IMR-90 (cell line): ENCODE data around the gene RIPOR3.

ENCODE experiments used
- BHLHE40 ChIP-seq: fragments of 150-350 bp; IDR thresholded peaks from 2 replicates; pipeline ENCODE4 v1.6.1; 2016; ENCODE audit warnings: mild to moderate bottlenecking, low read depth, low read length
- CHD1 ChIP-seq: IDR thresholded peaks from 2 replicates; pipeline ENCODE4 v1.6.1; 2012; ENCODE audit warnings: low read depth, low read length, improper control_type of control experiment
- CTCF ChIP-seq: conservative IDR thresholded peaks from 2 replicates; pipeline ENCODE4 v1.5.1; 2012; ENCODE audit warnings: mild to moderate bottlenecking, low read depth, low read length, improper control_type of control experiment
- ELK1 ChIP-seq: fragments of 150-350 bp; IDR thresholded peaks from 2 replicates; pipeline ENCODE4 v1.6.1; 2016; ENCODE audit warnings: low read depth, mild to moderate bottlenecking, low read length, moderate library complexity, borderline replicate concordance
- FOS ChIP-seq: fragments of 150-350 bp; IDR thresholded peaks from 2 replicates; pipeline ENCODE4 v1.6.1; 2016; ENCODE audit warnings: low read depth, low read length
- MAZ ChIP-seq: IDR thresholded peaks from 2 replicates; pipeline ENCODE4 v1.6.1; 2012; ENCODE audit warnings: low read depth, mild to moderate bottlenecking, low read length, improper control_type of control experiment, moderate library complexity, borderline replicate concordance
- MXI1 ChIP-seq: IDR thresholded peaks from 2 replicates; pipeline ENCODE4 v1.6.1; 2012; ENCODE audit warnings: low read depth, mild to moderate bottlenecking, low read length, moderate library complexity, borderline replicate concordance
- POLR2A ChIP-seq: IDR thresholded peaks from 2 replicates; pipeline ENCODE4 v1.6.1; 2012; ENCODE audit warnings: mild to moderate bottlenecking, low read depth, low read length
- RAD21 ChIP-seq: IDR thresholded peaks from 2 replicates; pipeline ENCODE4 v1.6.1; 2012; ENCODE audit warnings: low read length, improper control_type of control experiment
- RCOR1 ChIP-seq: IDR thresholded peaks from 2 replicates; pipeline ENCODE4 v1.6.1; 2012; ENCODE audit warnings: mild to moderate bottlenecking, low read length, improper control_type of control experiment; ENCODE audit not compliant: insufficient replicate concordance
- RFX5 ChIP-seq: IDR thresholded peaks from 2 replicates; pipeline ENCODE4 v1.8.0; 2012; ENCODE audit warnings: low read depth, mild to moderate bottlenecking, low read length, moderate library complexity
- SMC3 ChIP-seq: fragments of 150-350 bp; IDR thresholded peaks from 2 replicates; pipeline ENCODE4 v1.6.1; 2016; ENCODE audit warnings: low read depth, mild to moderate bottlenecking, antibody characterized with exemption, low read length, moderate library complexity

- TF ChIP-seq CTCF (no peak), RFX5 (no peak), RAD21 (no peak), RCOR1 (no peak), ELK1 (no peak), CHD1 (no peak), SMC3 (no peak), POLR2A (no peak), MAZ (no peak), MXI1 (no peak), BHLHE40 (no peak), FOS (no peak)
Measured at GRCh38 chr20:50590348-50590664, 101.0 kb downstream of the RIPOR3 start.
